Lung (tissue), 12 donors: ENCODE measurements around the gene LARP4B. TPM values are rescaled to one million over a fixed set of nuclear protein-coding genes. Genes with fewer than 3 reads are reported as not detected.

Experiments
- ATAC-seq: fragments of 200-7000 bp; cut with Tn5 transposase; one replicate; pipeline ENCODE4 v1.9.1; 2020; ENCODE audit warnings: moderate number of reproducible peaks; ENCODE audit not compliant: insufficient read depth, low FRiP score
- DNase-seq, 3 donors: peaks; one replicate each; pipeline ENCODE4 v3.0.0-alpha.2; 2013 to 2017
- H3K27ac ChIP-seq, 2 donors: one replicate each; pipeline ENCODE4 v1.5.1; 2013; ENCODE audit warnings: mild to moderate bottlenecking in 2 of 2, moderate library complexity in 2 of 2, control low read depth in 1 of 2, inconsistent platforms in 1 of 2, low read depth in 1 of 2, low read length in 1 of 2
- H3K27me3 ChIP-seq, 3 donors: one replicate each; pipeline ENCODE4 v1.5.1; 2013; ENCODE audit warnings: low read length in 2 of 3; ENCODE audit not compliant: control insufficient read depth in 3 of 3, insufficient read depth in 3 of 3
- H3K36me3 ChIP-seq, 4 donors: one replicate each; pipeline ENCODE4 v1.5.1; 2013; ENCODE audit warnings: low read length in 4 of 4, mild to moderate bottlenecking in 1 of 4, moderate library complexity in 1 of 4; ENCODE audit not compliant: control insufficient read depth in 4 of 4, insufficient read depth in 4 of 4
- H3K4me1 ChIP-seq, 5 donors: one replicate each; pipeline ENCODE4 v1.5.1; 2013; ENCODE audit warnings: low read length in 5 of 5, mild to moderate bottlenecking in 2 of 5, moderate library complexity in 1 of 5; ENCODE audit not compliant: control insufficient read depth in 5 of 5, insufficient read depth in 5 of 5
- H3K4me3 ChIP-seq: one replicate; pipeline ENCODE4 v1.5.1; 2013; ENCODE audit warnings: mild to moderate bottlenecking, control low read depth, moderate library complexity
- H3K9ac ChIP-seq, 2 donors: one replicate each; pipeline ENCODE4 v1.5.1; 2013; ENCODE audit warnings: low read length in 2 of 2, control low read depth in 1 of 2; ENCODE audit not compliant: insufficient read depth in 1 of 2
- H3K9me3 ChIP-seq, 4 donors: one replicate each; pipeline ENCODE4 v1.5.1; 2013; ENCODE audit warnings: low read length in 3 of 4, mild to moderate bottlenecking in 1 of 4, moderate library complexity in 1 of 4; ENCODE audit not compliant: control insufficient read depth in 4 of 4, insufficient read depth in 3 of 4
- CTCF ChIP-seq: IDR thresholded peaks from 2 replicates; pipeline ENCODE4 v1.5.1; 2012; ENCODE audit warnings: mild to moderate bottlenecking; ENCODE audit errors: control extremely low read depth, extremely low read depth
- WGBS, 2 donors: extraction: QIAGEN DNeasy Blood & Tissue Kit; methylation state at CpG; one replicate each; pipeline ENCODE4 v1.1.7; 2013; 5-methylcytosine and 5-hydroxymethylcytosine counted together
- polyA plus RNA-seq, 2 donors: library from polyadenylated mRNA; stranded (reverse); fragments of 200-250 nt; gene quantifications; one replicate each; pipeline ENCODE4 v1.2.1, GENCODE V29; 2013
- total RNA-seq, 2 donors: library from RNA; depleted of rRNA in 1 of 2; stranded (reverse); fragments of >200 nt in 1 of 2; gene quantifications; one replicate each; pipeline ENCODE4 v1.2.1, GENCODE V29; 2014 to 2021
- donor health status: control.
- donor health status: control.
- donor health status: Bipolar disorder and iron deficiency.
- donor health status: healthy.
- donor health status: DM: yes; HTN: yes; CAD: no.

Gene LARP4B
- total and polyA plus RNA-seq, 4 donors: 24.7 to 133 (median 66.9) TPM

- TF ChIP-seq CTCF: no peak
- ATAC-seq (no peak), DNase-seq (no peak)
- peaks cover 3 to 18% (median 4%) of the 10 kb centered on the region in 3 donors for H3K27me3 ChIP-seq
- peaks cover 0 to 5% (median 0%) of the 10 kb centered on the region in 4 donors for H3K9me3 ChIP-seq
- H3K9ac ChIP-seq: no peak overlapping the region
- H3K27ac ChIP-seq: no peak overlapping the region
- H3K36me3 ChIP-seq: no peaks in the 10 kb centered on the region
- H3K4me1 ChIP-seq: no peaks in the 10 kb centered on the region
- 80 to 83% methylated on average over 27 of the region's 27 CpGs for WGBS, 2 donors
- H3K4me3 ChIP-seq: no peak overlapping the region
Observed at GRCh38 chr10:778626-779330, 152.7 kb downstream of the LARP4B start.

- H3K9ac ChIP-seq: no peak overlapping the region
- H3K4me3 ChIP-seq: no peak overlapping the region
- TF ChIP-seq CTCF: no peak
- no peaks in the 10 kb centered on the region for H3K36me3 ChIP-seq
- no peak overlapping the region for H3K27ac ChIP-seq
- WGBS, 2 donors: 86% methylated on average over 14 to 16 of the region's 16 CpGs
- DNase-seq: no peak
- no peak for ATAC-seq
- H3K27me3 ChIP-seq: peaks cover 2 to 12% (median 4%) of the 10 kb centered on the region in 3 donors
- H3K9me3 ChIP-seq: peaks cover 0 to 5% (median 0%) of the 10 kb centered on the region in 4 donors
- H3K4me1 ChIP-seq: no peaks in the 10 kb centered on the region
Observed at GRCh38 chr10:777913-778479, 153.5 kb downstream of the LARP4B start.

GRCh38 chr10:776772-777171, 154.7 kb downstream of the LARP4B start:
- ATAC-seq (no peak), DNase-seq (no peak)
- H3K4me1 ChIP-seq: no peaks in the 10 kb centered on the region
- peaks cover 0 to 4% (median under 1%) of the 10 kb centered on the region in 3 donors for H3K27me3 ChIP-seq
- no peak overlapping the region for H3K4me3 ChIP-seq
- peaks cover 0 to 5% (median 0%) of the 10 kb centered on the region in 4 donors for H3K9me3 ChIP-seq
- H3K36me3 ChIP-seq: no peaks in the 10 kb centered on the region
- 77 to 95% methylated on average over 17 of the region's 17 CpGs for WGBS, 2 donors
- no peak overlapping the region for H3K9ac ChIP-seq
- H3K27ac ChIP-seq: no peak overlapping the region
- no peak for TF ChIP-seq CTCF
